Hematopoietic multipotent progenitor cell treated with erythropoietin and hydrocortisone succinate and interleukin-3 and kit ligand, for 8 days (in vitro differentiated cells): Measurements from ENCODE around the gene SLC16A8.
"Not testable (repeated sequence)": the region's sequence is repeated elsewhere in the genome, so short reads cannot be mapped to it uniquely, and the experiment has no call there.

Experiments
- DNase-seq: peaks from one replicate; pipeline ENCODE4 v3.0.0-alpha.2; 2015

SLC16A8 gene, protein sequence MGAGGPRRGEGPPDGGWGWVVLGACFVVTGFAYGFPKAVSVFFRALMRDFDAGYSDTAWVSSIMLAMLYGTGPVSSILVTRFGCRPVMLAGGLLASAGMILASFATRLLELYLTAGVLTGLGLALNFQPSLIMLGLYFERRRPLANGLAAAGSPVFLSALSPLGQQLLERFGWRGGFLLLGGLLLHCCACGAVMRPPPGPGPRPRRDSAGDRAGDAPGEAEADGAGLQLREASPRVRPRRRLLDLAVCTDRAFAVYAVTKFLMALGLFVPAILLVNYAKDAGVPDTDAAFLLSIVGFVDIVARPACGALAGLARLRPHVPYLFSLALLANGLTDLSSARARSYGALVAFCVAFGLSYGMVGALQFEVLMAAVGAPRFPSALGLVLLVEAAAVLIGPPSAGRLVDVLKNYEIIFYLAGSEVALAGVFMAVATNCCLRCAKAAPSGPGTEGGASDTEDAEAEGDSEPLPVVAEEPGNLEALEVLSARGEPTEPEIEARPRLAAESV

DNA sequence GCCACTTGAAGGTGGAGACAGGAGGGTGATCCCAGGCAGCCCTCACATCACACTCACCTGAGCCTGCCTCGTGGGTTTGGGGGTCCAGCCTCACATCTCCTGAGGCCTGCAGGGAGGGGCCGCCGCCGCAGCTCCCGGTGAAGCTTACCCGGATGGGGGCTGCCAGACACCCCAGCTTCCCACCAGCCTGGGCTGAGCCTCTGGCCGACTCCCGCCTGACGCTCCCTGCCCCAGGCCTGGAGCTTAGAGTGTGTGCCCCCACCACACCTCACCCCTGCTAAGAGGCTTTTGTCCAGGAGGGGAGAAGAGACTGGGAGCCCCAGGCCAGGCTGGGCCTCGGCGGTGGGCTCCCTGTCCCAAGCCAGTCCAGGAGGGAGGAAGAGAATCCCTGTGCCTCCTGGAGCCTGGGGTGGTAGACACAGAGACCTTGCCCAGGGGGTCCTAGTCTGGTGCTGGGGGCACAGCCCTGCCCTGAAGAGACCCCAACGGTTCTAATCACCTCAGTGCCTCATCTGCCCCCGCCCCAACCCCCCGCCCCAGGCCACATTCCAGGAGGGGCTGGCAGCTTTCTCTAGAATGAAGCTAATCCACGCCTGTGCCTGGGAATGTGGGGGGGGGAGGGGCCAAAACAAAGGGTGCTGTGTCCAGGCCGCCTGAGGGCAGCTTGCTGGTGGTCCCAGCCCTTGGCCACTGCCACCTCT, at the start of gene SLC16A8:
TSS of gene SLC16A8 (minus strand) at position 254 of the 701 bp plus-strand sequence. CDS start 1,311 bp downstream, outside the sequence.
- no peak for DNase-seq

DNA sequence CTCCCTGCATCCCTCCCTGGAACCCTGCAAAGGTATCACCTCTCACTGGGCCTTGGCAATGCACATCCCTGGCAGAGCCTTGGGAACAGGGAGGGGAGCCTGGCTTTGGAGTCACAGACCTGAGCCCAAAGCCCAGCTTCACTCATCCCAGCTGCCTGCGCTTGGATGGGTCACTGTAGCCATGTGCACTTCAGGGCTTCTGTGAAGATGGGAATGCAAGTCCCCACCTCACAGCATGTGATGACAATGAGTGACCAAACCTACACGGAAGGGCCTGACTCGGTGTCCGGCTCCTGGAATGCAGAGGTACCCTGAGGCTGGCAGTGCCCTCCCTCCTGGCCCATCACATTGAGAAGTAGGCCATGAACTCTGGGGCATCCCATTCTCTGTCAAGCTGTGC, 49.3 kb upstream of the SLC16A8 start:
- no peak for DNase-seq

DNA sequence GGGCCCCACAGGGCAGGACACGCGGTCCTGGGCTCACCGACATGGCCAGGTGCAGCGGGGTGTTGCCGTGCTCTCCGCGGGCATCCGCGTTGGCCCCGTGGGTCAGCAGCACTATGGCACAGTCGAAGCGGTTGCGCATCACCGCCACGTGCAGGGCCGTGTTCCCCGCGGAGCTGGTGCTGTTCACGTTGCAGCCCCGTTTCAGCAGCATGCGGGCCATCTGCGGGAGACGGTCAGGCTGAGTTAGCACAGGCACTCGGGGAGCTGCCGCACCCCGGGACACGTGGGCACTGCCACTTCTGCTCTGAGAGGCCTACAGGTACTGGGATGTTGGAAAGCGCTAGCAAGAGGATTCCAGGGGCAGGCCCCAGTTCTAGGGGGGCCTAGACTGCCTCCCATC, 48.8 kb upstream of the SLC16A8 start:
- no peak for DNase-seq

DNA sequence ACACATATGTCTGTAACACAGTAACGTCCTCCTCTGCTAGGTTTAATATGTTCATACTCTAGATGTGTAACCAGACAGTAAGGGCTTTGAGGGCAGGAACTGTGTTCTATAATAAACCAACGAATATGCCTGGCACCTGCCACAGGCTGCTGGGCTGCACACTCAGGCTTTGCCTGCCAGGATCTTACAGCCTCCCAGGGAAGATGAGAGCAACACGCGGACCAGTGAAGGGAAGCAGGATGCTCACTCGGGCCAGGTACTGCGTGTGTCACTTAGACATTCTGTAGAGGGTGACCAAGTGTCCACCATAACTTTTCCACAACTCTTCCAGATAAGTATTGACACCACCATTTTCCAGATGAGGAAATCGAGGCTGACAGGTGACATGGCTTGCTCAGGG, 48.2 kb upstream of the SLC16A8 start:
- no peak for DNase-seq

DNA sequence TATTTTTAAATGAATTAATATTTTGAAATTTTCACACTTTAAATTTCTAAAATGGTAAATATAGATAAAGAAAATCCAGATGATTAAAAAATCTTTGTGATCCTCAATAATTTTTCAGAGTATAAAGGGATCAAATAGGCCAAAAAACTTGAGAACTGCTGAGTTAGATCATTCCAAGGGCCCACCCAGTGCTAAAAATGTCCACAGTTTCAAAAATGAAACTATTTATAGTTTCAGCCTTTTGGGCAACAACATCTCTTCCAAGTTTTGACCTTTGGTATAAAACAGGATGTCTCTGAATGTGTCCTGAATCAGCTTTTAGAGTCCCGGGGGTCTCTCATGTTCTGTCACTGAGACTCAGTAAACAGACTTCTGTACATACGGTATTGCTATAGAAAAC, 47.4 kb upstream of the SLC16A8 start:
- DNase-seq, result no peak

DNA sequence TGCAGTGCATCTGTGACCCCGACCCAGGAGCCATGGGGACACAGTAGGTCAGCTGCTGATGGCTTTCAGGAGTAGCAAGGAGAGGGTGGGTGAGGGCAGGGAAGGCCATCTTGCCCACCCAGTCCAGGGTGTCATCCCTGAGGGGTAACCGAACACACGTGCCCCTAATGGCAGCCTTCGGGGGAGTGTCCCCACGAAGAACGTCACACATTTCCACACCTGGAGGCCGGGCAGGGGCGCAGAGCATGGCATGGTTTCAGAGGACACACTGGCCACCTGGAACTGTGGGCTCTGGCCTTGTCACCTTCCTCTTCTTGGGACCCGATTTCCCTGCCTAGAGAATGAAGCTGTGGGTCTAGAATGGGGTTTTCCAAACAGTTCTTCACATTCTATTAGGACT, 45.9 kb upstream of the SLC16A8 start:
- no peak for DNase-seq

DNA sequence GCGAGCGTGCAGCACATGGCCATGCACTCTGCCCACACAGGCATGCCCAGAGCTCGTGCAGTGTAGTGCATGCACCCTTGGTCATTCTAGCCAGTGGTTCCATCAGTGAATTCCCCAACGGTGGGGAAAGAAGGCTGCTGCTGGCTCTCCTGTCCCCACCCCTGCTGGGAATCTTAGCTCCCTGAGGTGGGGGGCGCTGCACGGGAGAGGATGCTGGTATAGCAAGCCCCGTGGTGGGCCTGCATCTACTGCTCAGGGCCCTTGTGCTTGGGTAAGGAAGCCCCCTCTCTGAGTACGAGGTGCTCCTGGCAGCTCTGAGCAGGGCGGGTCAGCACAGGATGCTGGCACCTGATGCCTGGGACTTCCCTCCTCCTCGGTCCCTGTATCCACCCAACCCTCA, 45.0 kb upstream of the SLC16A8 start:
- no peak for DNase-seq

DNA sequence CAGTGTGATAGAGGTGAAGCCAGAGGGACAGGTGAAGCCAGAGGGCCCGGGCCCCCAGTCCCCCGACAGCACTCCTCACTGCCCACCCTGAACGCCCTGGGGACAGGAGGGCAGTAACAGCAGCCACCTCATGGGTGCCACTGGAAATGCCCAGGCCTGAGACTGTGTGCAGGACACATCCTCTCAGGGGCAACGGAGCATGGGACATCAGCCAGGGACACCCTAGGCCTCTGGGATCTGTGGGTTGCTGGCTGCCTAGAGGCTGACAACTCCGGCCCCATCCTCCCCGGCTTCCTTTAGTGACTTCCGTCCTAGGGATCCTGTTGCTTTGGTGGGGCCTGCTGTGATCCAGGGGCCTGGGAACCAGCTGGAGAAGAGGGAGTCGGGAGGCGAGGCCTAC, 43.9 kb upstream of the SLC16A8 start:
- DNase-seq, result no peak

DNA sequence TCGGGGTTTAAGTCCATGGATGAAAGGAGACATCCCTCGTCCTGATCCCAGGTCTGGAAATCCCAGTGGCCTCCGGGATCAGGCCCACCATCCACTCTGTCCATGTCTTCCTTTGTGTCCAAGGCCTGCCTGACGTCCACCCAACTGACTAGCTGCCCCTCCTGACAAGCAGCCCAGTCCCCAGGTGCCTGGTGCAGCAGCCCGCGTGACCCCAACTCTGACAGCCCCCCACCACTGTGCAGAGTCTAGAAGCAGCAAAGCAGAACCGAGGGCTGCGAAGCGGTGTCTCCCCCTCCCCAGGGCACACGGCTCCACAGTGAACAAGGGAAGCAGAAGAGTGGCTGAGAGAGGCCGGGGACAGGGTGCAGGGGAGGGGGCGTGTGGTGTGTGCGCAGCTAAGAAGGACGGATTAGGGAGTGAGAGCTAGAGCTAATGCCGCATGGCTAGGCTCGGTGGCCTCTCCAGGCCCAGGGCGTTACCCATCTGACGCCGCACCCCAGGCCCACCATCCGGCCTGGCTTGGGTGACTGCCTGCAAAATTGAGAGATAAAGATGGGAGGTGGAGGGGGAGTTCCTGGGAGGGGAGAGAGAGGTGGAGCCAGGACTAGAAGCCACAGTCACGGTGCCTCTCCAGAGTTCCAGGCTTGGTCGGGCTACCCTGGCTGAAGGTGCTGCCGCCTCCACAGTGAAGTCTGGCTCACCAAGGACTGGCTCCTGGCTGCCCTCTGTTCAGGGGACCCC, 43.1 kb upstream of the SLC16A8 start:
- peak; percentile 94 for DNase-seq

DNA sequence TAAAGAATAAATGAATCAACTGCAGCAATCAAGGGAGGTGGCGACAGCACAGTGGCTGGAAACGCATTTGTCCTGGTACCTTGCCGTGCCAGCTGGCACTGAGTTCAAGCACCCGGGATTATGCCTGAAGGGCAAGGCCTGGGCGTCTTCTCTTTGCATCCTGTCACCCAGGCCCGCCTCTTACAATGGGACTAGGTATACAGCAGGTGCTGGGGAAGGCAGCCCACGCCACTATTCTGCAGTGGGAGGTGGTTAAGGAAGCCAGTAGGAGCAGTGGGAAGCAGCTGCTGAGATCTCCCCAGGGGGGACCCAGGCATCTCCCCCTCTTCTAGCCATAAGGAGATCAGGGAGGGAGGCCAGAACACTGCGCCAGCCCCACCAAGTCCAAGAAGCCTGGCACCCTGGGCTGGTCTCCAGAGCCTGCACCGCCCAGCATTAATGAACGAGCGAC, 41.8 kb upstream of the SLC16A8 start:
- DNase-seq, result no peak

DNA sequence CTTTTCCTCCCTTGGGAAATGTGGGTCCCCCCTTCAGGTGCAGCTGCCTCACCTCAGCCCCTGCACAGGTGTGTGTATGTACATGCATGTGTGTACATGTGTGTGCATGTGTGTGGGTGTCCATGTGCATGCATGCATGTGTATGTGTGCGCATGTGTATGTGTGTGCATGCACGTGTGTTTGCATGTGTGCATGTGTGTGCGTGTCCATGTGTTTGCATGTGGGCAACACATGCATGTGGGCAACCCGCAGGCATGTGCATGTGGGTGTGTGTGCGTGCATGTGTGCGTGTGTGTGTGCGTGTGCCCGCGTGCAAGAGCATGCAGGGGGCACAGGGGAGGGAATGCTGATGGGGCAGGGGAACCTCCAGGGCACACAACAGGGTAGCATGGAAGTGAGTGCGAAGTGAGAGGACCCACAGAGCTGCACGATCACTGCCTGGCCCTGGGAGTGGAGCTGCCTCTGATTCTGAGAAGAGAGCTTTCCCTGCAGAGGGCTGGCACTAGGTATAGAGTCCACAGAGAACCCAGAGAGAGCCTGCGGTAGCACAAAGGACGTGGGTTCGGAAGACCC, 41.1 kb upstream of the SLC16A8 start:
- DNase-seq, result no peak

DNA sequence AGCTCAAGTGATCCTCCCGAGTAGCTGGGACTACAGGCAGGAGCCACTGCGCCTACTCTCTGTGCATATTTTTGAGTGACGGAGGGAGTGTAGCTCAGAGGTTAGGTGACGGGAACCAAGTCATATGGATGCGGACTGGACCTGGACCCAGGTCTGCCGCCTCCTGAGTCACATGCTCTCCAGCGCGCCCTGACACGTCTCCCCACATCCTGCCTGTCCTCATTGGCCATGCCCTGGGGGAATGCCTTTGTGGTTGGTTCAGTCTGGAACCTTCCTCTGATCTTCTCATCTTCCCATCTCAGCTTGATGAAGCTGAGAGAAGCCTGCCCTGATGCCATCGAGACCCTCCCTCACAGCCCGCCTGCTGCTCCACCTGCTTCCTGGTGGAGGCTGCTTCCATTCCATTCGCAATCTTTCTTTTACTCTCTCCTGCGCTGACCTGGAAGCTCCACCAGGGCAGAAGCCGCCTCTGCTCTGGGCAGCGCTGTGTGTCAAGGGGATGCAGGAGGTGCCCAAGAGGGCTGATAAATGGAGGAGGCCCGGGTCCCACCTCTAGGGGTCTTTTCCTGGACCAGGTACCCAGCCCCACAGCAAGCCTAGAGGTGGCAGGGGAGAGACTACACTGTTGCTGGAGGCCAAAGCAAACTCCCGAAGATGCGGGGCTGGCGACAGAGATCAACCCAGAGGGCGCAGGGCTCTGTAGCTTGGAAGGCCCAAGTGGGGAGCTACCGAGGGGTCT, 40.4 kb upstream of the SLC16A8 start:
- DNase-seq, result no peak

DNA sequence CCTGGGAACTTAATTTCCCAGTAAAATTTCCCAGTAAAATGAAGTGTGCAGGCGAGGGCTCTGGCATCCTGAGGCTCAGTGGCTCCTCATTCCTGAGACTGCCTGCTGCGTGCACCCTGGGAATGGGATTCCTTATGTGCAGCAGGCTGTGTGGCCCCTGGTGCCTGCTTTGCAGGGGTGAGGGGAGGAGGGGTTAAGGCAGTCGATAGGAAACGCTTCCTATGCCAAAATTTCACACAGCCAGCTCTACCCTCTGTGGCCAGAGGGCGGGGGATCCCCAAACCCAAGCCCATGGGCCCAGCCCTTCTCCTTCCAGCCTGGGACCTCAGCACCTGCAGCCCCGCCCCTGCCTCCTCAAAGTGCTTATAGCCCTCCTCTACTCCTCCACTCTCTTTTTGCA, 38.6 kb upstream of the SLC16A8 start:
- DNase-seq, result no peak

DNA sequence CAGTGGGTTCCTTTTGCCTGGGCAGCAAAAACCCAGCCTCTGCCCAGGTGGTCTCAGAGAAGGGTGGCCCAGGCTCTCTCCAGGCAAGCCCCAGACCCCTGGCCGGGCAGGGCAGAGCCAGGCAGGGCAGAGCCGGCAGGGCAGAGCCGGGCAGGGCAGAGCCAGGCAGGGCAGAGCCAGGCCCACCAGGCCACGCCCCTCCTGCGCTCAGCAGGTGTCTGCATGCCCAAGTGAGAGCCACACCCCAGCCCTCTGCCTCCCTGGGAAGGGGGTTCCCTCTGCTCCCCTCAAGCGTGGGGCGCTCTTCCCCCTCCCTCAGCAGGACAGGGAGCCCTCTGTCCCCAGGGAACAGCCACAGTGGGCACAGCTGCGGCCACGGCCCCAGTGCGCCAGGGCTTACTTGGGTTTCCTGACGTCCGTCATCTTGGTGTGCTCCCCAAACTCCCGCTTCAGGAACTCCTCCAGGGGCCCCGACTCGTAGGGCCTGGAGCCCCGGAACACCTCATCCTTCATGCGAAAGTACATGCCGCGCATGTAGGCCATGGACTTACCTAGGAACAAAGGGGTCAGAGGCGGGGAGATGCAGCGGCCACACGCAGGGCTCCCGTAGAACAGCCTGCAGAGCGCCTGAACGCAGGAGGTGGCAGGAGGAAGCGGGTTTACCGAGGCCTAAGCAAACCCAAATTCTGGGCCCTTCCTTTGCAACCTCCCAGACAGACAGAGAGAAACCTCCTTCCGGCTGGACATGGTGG, 36.6 kb upstream of the SLC16A8 start:
- no peak for DNase-seq

DNA sequence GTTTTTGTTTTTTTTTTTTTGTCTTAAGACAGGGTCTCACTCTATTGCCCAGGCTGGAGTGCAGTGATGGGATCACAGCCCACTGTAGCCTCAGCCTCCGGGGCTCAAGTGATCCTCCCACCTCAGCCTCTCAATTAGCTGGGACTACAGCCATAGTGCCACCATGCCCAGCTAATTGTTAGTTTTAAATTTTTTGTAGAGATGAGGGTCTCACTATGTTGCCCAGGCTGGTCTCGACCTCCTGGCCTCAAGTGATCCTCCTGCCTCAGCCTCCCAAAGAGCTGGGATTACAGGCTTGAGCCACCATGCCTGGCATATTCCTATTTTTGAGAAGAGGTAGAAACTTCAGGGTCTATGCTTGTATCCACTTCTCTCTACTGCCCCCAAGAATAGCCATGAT, 34.8 kb upstream of the SLC16A8 start:
- DNase-seq, result not testable (repeated sequence)

DNA sequence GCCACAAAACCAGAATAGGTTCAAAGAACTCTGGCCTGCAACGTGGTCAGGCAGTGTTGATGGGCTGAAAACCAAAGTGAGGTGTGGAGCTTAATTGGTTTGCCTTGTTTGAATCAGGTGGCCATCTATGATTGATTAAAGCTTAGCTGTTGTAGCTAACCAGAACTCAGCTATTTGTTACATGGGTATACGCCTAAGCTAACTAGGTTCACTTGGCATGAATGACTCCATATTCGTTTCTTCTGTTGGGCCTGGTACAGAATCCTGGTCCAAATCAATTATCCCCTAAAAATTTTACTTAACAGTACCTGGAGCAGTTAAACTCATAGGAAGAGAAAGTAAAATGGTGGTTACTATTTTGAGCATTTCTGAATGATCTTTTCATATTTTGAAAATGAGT, 34.2 kb upstream of the SLC16A8 start:
- DNase-seq, result no peak

DNA sequence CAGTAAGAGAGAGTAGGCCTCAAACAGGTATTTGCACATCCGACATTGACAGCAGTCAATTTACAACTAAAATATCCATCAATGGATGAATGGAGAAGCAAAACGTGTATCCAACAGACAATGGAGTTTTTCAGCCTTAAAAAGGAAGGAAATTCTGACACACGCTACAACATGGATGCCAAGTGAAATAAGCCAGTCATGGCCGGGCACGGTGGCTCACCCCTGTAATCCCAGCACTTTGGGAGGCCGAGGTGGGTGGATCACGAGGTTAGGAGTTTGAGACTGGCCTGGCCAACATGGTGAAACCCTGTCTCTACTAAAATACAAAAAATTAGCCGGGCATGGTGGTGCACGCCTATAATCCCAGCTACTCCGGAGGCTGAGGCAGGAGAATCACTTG, 33.6 kb upstream of the SLC16A8 start:
- DNase-seq, result not testable (repeated sequence)

DNA sequence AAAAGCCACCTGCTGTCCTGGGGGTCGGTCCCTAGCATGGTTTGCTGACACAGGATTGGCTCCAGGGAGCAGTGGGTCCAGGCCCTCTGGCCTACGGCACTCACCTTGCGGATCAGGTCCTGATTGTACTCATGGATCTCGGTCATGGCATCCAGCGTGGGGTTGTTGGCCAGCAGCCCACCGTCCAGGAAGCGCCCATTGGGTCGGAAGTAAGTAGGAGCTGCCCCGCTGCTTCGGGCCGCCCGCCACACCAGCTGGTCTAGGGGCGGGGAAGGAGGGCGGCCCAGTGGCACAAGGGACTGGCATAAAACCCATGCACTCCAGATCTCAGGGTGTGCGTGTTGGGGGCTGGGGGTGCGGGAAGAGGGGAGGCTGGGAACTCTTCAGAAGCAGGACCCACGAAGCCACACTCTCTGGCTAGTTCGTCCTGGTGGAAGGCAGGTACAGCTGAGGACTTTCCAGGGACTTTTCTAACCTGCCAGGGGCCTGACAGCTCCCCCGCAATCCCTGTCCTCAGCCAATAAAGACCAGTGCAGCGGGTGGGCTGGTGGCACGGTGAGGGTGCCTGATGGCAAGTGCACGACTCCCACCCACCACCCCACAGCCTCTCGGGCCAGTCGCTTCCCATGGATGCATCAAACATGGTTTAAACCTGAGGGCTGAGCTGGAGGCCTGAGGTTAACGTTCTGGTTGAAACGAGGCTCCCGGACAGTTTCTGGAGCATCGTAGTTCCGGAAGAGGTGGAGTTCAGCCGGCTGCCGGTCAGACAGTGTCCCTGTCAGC, 31.6 kb upstream of the SLC16A8 start:
- DNase-seq, result no peak

DNA sequence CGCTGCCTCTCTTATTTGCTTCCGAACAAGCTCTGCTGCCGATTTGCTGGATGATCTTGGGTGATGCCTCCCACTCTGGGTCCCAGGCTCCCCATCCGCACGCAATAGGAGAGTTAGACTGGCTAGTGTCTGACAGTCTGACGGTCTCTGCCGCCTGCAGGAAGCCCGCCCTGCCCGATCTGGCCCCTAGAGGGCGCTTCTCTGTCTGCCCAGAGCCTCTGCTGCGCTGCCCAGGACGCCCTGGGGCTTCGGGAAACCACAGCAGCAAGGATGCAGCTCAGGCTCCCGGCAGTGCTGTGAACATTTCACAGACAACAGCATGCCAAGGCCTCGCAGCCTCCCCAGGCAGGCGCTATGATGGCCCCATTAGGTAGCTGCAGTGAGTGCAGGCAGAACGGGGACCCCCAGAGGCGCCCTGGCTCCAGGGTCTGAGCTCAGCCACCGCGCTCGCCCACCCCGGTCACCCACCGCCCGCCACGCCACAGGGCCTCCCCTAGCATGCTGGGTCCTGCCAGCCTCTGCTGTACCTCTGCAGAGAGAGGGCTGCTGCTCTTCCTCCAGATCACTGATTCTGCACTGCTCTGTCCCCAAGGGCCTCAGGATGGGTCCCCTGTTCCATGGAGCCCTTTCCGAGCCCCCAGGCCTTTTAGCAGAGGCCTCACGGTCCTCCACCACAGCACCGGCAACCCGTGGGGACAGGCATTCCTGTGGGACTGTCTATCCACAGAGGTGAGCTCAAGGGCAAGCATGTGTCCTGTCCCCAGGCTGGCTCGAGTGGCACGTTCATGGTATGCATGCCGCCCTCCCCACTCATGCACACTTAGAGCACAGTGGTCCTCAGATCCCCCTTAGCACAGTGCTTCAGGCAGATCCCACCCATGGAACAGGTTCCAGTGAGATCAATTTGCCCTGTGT, 30.8 kb upstream of the SLC16A8 start:
- peak; percentile 74 for DNase-seq

DNA sequence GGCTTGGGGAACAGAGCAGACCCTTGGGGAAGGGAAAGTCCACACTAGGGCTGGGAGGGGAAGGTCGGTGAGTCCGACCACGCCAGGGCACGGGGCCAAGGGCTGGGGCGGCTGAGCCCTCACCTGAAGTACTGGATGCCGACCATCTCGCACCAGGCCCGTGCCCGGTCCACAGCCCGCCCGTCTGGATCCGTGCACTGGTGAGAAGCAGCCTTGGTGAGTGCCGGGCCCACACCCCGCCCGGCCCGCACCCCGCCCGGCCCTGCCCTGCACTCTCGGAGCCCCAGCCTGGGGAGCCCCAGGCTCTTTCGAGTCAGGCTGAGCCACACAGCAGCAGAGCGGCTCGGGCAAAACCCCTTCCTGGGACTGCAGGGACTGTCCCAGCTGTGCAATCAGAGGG, 28.4 kb upstream of the SLC16A8 start:
- DNase-seq, result no peak
